ENCODE results near the gene SSTR5.

Gene SSTR5

DNA sequence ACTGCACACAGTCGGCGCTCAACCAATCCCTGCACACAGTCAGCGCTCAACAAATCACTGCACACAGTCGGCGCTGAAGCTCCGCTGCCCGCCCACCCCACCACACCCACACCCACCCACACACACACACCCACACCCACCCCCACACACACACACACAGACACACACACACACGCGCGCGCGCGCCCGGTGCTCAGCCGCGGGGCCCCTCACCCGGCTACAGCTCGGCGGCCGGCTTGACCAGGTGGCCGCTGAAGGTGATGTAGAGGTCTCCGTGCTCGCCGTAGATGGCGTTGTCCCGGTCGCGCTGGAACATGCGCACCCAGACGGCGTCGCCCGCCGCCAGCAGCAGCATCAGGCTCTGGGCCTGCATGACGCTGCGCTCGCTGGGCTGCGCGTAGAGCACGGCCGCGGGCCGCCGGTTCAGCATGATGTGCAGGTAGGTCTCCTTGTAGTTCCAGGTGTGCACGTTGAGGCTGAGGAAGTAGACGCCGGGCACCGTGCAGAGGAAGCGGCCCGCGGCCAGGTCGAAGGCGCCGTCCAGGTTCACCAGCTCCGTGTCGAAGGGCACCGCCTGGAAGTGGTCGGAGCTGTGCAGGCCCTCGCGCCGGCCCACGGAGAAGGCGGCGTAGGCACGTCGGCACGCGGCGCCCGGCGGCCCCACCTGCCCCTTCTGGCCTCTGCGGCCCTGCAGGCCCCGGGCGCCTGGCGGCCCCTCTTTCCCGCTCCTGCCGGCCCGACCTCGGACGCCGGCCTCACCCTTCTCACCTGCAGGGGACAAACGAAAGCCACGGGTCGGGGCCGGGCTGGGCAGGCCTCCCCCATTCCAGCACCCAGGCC, 21.0 kb downstream of the SSTR5 start:
- no peak for DNase-seq

DNA sequence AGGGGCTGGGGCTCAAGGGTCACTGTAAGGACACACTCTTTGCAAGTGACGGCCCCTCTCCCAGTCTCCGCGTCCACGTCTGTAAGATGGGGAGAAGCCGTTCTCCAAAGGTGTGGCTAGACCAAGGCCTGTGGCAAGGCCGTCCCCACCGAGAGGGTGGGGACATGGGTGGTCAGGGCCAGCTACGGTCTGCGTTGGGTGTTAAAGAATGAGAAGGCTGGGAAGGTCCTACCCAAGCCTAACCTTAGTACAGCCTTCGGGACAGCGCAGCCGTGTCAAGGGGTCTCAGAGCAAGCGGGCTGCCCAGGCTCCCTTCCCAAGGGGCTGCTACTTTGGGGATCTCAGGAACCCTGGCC, 21.6 kb downstream of the SSTR5 start:
- DNase-seq = no peak

DNA sequence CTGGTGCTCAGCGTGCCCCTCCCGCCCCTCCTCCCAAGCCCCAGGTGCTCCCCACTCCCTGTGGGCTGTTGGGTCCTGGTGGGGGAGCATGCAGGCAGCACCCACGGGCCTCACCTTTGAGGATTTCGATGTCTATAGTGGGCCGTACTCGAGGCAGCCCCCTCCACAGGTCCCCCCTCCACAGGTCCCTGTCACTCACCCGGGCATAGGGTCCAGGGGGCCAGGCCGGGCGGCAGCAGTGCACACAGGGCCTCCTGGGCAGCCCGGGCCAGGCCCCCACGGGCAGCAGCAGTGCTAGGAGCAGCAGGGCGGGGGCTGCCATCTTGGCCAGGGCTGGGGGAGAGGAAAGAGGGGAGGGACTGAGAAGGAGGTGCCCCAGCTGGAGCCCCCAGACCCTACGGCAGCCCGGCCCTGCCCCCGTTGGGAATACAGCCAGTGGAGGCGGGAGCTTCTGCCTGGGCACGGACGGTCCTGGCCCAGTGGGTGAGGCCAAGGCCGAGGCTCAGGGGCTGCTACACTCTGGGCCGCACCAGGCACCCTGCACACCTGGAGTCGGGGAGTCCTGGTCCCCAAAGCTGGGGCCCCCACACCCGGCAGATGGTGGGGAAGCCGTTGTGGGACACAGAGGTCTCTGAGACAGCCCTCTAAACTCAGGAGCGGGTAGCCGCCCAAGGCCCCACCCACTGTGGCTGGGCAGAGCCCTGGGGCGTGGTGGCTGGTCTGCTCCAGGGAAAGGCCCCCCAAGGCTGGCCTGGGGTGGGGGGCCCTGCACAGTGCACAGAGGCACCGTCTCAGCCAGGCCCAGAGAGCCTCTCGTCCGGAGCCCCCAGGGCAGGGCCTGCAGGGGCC, 22.3 kb downstream of the SSTR5 start:
- DNase-seq = no peak

DNA sequence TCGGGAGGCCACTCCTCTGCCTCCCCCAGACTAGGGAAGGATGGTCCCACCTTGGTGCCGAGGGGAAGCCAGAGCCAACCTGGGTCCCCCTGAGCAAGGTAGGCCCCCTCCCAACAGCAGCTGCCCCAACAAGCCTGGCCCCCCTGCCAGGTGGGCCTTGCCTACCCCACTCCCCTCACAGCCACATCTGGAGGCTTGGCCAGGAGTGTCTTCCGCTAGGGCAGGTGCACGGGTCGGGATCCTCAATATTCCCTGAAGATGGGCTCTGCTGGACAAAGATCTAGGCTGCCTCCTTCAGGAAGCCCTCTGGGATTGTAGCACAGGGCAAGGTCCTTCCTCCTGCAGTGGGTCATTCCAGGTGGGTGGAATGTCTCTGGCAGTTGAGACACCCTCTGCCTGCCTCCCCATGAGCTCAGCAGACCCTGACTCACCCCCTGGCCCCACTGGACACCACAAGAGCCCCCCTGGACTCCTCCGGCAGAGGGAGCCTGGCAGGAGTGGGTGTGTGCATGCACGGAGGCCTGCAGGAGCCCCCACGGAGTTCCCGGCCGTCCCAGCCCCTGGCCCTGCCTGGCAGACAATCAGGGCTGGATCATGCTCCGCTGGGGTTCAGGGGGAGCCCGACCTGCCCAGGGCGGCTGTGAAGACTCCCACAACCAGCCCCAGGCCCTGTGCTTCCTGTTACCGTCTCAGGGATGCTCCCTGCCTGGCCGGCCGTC, 23.1 kb downstream of the SSTR5 start:
- no peak for DNase-seq

DNA sequence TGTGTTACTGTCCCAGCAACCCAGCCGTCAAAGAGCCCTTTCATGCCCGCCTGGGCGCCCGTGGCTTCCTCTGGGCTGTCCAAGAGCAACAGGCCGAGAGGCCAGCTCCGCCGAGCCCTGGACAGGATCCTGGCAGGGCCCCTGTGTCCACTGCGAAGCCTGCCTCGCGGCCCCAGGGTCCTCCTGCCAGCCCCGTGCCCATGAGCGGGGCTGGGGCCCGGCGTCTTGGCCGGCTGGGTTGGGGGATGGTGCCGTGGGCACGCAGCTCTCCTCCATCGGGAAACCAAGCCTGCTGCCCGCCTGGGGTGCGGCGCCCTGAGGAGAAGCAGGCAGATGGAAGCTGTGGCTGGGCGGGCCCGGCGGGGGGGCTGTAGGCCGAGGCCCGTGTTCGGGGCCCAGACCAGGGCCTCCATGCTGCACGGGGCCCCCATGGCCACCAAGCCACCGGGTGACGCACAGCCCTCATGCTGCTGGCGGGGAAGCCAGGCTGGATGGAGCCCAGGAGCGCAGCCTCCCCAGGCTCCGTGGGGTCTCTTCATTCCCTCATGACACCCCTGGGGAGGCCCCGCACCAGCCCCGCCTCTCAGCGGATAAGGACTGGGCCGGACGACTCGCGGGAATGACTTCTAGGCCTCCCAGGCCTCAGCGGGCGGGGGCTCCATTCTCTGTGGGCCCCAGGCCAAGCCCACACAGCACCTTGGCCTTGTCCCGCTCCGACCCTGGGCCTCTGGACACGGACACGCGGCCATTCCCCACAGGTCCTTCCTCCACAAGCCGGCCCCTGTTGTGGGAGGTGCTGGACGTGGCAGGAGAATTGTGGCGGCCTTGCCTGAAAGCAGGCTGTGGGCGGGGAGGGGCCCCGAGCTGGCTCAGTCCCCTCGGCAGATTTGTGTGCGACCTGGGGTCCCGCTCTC, 23.9 kb downstream of the SSTR5 start, which contains the start of gene C1QTNF8:
TSS of gene C1QTNF8 (minus strand) at position 76 of the 914 bp plus-strand sequence. CDS start 1,322 bp downstream, outside the sequence.
- no peak for DNase-seq

DNA sequence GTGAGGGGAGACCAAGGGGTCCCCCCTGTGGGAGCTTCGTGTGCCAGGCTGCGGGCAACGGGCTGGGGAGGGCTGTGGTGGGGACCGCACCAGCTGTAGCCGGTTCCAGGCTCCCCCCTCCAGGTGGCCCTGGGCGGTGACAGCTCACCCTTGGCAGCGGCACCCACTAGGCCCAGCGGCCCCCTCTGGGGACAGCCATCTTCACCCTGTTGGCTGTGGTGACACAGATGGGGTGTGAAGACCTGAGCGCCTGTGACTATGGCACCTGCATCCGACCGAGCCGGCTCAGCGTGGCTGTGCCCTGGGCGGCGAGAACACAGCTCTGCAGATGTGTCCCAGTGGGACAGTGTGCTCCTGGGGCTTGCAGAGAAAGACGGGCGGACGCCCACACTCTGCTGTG, 24.6 kb downstream of the SSTR5 start:
- DNase-seq = no peak

DNA sequence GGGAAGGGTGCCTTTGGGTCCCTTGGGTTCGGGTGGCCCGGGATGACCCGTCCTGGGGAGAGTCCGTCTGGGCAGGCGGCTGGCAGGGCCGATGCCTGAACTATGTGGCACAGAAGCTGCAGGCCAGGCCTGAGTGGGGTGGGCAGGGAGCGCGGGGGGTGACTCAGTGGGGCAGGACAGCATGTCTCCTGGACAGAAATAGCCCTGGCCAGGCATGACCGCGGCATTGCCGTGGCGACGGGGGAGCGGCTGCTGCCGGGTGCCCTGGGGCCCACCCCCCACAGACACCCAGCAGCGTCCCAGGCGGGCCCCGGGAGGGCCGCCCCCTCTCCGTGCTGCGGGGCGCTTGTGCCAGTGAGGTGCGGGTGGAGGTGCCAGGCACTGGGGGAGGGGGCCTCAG, 25.3 kb downstream of the SSTR5 start:
- no peak for DNase-seq

DNA sequence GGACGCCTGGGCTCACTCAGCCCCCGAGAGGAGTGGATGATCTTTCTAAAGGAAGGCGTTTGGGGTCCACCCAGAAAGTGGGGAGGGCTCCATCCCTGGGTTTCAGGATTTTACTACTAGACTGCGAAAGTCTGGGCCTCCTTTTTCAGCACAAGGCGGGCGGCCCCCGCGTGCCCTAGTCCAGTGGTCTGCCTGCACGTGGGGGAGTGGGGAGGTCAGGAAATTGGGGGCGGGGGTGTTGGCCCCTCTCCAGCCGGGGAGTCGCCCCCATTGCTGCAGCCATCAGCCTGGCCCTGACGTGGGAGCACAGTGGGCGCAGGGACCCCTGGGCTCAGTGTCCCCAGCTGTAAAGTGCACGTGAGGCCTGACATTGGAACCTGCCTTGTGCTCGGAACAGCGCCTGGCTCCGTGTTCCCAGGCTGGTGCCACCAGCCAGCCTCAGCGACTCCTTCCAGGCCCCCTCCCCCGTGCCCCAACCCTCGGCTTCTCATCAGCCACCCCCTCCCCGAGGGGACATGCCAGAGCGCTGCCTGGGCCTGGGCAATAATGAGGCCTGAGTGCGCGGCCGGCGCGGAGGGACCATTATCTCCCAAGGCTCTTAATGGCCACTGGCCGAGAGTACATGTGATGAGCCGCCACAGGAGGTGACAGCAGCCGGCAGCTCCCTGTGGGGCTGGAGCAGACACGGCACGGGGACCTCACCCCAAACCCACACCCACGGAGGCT, 25.9 kb downstream of the SSTR5 start:
- DNase-seq = no peak

DNA sequence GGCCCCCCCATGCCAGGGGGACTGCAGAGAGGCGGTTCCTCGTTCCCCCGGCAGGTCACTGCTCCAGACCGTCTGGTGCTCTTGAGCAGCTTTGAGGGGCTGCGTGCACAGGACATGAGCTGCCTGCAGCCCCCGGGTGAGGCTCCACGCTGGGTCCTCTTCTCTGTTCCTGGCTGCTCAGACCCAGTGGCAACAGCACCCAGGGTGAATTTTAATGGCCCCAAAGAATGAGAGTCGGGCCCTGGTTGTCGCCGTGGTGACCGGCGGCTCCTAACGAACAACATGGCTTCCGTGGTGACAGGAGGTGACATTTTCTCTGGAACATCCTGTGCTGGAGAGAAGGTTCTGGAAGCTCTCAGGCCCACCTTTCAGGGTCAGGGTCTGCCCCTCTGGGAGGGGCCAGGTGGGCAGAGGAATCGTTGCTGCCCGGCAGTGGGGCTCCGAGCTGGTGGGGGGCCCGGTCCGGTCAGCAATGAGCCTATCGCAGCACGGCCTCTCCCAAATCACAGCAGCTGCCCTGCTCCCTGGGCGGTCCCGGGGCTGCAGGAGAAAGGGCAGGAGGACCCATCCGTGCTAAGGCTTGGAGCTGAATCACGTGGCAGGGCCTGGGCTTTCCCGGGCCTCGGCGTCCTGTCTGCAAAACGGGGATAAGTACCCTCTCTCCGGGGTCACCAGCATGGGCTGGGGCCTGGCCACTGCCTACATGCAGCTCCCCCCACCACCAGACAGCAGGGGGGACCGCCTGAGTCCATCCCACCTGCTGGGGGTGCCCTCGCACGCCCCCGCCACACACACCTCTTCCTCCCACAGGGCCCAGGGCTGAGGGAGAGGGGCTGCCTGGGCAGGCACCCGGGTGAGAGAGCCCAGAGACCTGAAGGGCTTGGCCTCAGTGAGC, 26.9 kb downstream of the SSTR5 start:
- DNase-seq = no peak

DNA sequence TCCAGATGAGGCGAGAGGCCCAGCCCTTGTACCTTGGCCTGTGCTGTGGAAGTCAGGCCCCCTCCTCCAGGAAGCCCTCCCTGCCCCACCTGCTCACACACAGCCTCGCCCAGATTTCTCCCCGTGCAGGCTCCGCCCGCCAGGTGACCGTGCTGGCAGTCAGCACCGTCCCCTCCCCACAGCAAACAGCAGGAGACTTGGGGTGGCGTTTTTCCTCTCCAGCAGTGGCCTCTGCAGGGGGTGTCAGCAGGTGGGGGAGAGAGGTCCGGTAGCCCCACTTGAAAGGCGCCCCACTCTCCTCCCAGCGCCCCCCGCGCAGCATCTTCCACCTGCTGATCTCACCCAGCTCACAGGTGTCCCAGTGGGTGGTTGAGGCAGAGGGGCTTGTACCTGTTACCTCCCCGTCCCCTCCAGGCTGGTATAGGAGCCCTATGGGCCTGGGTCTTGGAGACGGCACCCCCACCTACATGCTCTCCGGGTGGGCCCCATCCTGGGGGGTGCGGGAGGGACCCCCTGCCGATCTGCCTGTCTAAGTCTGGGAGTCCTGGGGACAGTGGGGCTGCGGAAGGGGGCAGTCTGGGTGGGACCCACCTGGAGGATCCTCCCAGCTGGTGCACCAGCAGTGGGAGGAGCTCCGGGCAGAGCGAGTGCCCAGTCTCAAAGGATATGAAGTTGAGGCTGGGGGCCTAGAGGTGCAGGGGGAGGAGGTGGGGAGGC, 27.7 kb downstream of the SSTR5 start:
- DNase-seq = no peak

DNA sequence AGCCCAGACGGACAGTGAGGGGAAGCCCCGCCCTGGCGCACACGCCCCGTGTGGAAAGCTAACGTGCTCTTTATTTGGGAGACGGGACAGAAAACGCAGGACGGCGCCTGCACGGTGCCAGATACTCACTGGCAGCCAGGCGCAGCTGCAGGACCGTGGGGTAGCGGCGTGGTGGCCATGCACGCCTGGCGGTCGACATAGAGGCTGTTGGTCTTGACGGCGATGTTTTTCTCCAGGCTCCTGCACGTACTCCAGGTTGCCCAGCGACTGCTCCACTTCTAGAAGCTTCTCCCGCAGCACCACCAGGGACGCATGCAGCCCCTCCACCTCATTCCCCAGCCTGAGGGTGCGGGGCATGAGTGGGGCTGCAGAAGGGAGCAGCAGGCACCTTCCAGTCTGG, 28.6 kb downstream of the SSTR5 start:
- DNase-seq = no peak

DNA sequence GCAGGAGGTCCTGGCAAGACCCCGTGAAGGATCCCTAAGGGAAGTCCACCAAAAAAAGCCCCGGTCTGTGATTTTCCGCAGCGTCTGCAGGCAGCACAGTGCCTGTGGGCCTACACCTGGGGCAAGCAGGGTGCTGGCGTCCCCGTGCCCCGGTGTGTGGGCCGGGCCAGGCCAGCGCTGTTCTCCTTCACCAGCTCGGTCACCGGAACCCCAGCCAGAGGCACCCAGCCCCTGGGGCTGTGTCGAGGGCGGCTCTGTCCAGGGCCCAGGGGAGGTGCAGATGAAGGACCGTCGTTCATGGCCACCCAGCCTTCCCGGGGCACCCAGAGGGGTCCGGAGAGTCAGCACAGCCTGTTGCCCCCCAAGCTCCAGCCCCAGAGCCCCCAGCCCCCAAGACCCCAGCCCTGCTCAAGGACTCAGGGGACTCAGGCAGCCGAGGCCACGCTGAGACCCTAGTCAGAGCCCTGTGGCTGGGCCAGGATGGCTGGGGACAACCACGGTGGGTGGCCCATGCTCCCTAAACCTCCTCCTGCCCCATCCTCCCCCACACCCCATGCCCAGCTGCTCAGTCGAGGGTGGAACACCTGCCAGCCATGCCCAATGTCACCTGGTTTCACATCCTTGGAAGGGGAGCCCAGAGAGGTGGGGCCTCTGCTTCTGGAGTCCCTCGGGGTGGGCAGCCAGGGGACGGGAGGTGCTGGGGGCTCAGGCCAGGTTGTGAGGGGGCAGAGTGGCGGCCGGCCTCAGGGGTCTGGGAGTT, 29.2 kb downstream of the SSTR5 start:
- no peak for DNase-seq

DNA sequence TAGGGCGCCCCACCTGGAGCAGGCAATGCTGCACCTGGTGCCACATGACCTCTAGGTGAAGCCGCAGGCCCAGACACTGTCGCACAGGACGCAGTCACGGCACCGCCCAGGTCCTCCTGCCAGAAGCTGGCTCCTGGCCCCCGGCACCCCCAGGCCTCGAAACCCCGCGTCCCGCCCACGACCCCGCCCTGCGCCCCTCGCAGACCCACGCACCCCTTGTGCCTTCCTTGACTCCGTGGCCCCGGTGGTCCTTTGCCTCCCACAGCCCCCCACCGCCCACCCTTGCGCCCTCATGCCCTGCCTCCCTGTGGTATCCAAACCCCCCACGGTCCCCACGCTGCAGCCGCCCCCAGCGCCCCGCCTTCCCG, 29.8 kb downstream of the SSTR5 start:
- no peak for DNase-seq

DNA sequence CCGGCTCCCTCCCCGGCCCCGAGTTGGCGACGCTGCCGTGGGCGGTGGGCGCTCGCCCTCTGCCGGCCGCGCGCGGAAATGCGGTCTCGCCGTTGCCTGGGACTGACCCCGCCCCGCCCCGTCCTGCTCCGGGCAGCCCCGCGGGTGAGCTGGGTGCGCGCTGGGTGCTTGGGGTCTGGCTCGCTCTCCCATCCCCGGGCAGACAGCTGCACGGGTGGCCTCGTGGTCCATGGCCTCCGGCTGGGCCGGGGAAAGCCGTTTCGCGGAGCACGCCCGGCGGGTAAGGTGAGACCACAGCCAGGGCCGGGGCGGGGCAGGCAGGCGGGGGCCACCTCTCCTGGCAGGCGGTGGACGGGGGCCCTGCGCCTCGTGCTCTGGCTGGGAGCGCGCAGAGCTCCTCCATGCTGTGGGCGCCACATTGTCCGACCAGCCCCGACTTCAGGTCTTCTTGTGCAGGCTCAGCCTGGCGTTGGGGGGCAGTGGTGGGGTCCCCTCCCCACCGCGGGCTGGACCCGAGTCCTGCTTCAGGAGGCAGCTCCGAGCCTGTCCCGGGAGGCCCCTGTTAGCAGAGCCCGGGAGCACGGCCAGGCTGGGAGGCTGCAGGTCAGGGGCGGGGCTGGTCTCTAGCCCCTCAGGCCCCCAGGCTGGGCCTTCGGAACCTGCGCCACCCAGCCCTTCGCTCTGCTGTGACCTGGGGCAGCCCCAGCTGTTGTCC, 30.5 kb downstream of the SSTR5 start:
- peak; percentile 60 for DNase-seq

DNA sequence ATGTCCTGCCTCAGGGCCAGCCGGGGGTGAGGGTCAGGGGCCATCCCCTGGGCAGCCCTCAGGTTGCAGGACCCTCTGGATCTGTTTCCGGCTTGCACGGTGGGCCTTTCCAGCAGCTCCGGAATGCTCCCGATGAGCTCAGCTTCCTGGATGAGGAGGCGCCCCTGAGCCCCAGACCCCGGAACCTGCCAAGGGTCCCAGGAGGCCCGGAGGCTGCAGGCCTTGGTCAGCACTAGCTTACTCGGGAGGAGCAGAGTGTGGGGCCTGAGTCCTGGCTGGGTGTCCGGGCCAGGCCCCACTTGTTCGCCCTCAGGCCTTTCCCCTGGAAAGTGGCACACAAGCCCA, 31.1 kb downstream of the SSTR5 start:
- no peak for DNase-seq

DNA sequence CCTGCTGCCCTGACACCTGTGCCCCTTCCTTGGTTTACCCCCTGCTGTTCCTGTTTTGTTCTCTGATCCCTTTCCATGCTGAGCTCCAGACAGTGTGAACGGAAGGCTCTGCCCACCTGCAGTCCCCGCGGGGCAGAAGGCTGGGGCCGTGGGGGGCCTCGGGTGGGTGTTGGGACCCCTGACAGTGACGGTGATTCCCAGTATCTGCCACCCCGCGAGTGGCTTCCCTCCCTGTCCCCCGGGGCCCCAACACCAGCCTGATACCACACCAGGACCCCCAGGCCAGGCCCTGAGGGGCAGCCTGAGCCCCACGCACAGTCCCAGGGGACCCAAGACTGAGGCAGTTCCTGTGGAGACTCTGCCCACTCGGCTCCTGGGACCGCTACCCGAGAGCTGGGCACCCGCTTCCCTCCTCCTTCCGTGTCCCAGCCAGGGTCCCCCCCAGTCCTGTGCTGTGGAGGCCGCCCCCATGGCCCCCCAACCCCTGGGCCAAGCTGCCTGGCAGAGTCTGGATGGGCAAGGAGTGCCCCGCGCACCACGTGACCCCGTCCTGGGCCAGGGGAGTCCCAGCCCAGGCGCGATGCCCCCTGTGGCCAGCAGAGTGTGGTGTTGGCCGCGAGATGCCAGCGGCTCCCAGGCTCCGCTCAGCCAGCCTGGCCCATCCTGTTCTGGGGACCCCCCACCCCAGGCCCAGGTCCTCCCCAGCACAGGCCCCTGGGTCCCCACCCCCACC, 33.5 kb downstream of the SSTR5 start:
- peak; percentile 13 for DNase-seq

DNA sequence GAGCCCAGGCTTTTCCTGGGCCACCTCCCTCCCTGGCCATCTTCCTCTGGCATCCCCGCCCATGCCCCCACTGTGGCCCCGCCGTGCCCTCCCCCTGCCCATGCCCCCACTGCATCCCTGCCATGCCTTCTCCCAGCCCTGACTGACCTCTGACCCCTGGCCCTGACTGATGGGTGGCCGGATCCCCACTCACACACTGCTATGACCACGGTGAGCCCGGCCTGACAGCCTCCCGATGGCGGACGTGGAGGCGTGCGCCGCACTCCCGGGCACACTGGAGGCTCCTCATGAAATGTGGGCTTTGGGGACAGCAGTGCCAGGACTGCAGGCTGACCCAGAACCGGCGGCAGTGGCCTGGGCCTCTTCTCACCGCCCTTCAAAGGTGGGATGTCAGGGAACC, 34.1 kb downstream of the SSTR5 start:
- no peak for DNase-seq

DNA sequence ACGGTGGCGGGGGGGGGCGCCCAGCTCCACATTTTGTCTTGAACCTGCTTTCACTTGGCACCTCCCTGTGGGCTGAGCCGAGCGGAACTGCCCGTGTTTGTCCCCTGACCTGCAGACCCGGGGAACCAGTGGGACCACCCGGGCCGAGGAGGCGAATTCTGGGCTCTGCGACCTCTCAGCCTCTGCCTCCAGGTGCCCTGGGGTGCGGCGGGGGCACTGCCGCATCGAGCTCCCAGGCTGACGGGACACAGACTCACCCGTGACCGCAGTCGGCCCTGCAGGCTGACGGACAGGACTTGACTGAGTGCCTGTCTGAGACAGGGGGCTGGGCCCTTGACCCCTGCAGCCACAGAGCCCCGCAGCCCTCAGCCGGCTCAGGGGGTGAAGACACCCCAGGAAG, 34.6 kb downstream of the SSTR5 start:
- DNase-seq = no peak

Measured in activated gamma-delta T cell treated with Interleukin-2 at 50 U/mL for 16 hours (primary cell).